ENCODE data around the gene MS4A12. TPM values are rescaled to one million over a fixed set of nuclear protein-coding genes. Genes with fewer than 3 reads are reported as not detected.

The MS4A12 gene
- total and polyA plus RNA-seq, 2 of the 8 experiments (the other 6 are each of a cell fraction or from before 2014, with no cell fraction given), result 0.14 to 0.39 TPM

- no peak overlapping the region for H2BK5ac ChIP-seq (ENCODE audit: low read depth, low read length)
- H2BK12ac ChIP-seq (ENCODE audit: low read depth, low read length), result no peak overlapping the region
- no peak overlapping the region for H2AFZ ChIP-seq (ENCODE audit: low read length)
- H3K14ac ChIP-seq (ENCODE audit: insufficient read length), result no peak overlapping the region
- H3K36me3 ChIP-seq (ENCODE audit: control insufficient read depth in 2 of 4, insufficient read depth in 4 of 4, low read length in 3 of 4), result no peaks in the 10 kb centered on the region
- H3K23me2 ChIP-seq (ENCODE audit: low read depth, low read length), result no peaks in the 10 kb centered on the region
- H4K8ac ChIP-seq (ENCODE audit: extremely low read depth, insufficient read depth, low read length), result no peak overlapping the region
- POLR2A ChIA-PET (ENCODE audit: partially characterized antibody), result no interaction called here
- DNase-seq (ENCODE audit: low read depth in 1 of 2, low spot score in 2 of 2), result no peak
- no peak overlapping the region for H4K5ac ChIP-seq (ENCODE audit: insufficient read length, low read depth, low read length)
- peaks cover 2 to 12% of the 10 kb centered on the region in 2 experiments; a peak in 3 of 4 replicates for H3K9me3 ChIP-seq (ENCODE audit: insufficient read depth in 2 of 2, low read depth in 1 of 2, low read length in 1 of 2)
- no peak overlapping the region for H2BK20ac ChIP-seq (ENCODE audit: low read length)
- H3K4ac ChIP-seq (replicated peaks; ENCODE audit: insufficient read length, low read depth, low read length), result no peak overlapping the region
- no peak overlapping the region for H3K23ac ChIP-seq (ENCODE audit: insufficient read length)
- no peak overlapping the region for H2BK120ac ChIP-seq (replicated peaks; ENCODE audit: low read depth, low read length)
- H4K91ac ChIP-seq (replicated peaks; ENCODE audit: insufficient read length, low read length), result no peak overlapping the region
- no peak overlapping the region for H3K4me3 ChIP-seq (ENCODE audit: extremely low read depth in 1 of 4, insufficient read depth in 2 of 4, low read depth in 3 of 4, low read length in 4 of 4)
- H2BK15ac ChIP-seq (ENCODE audit: low read length), result no peak overlapping the region
- H3K4me2 ChIP-seq (ENCODE audit: insufficient read depth in 1 of 2, low read depth in 2 of 2, low read length in 2 of 2), result no peak overlapping the region
- no peak overlapping the region for H3K18ac ChIP-seq (ENCODE audit: extremely low read depth, low read length)
- H3K79me1 ChIP-seq (ENCODE audit: low read depth, low read length), result no peaks in the 10 kb centered on the region
- no peak overlapping the region for H2AK5ac ChIP-seq (ENCODE audit: low read depth, low read length)
- H3K79me2 ChIP-seq (ENCODE audit: control insufficient read depth in 1 of 2, insufficient read depth in 2 of 2, low read length in 2 of 2), result no peaks in the 10 kb centered on the region
- no peak overlapping the region for H3K9ac ChIP-seq (replicated peaks in 1 of 4; ENCODE audit: extremely low read depth in 1 of 4, low read depth in 3 of 4, low read length in 3 of 4)
- H3K4me1 ChIP-seq (replicated peaks in 1 of 4; ENCODE audit: control insufficient read depth in 3 of 4, insufficient read depth in 4 of 4, low read length in 3 of 4), result no peaks in the 10 kb centered on the region
- H4K20me1 ChIP-seq (replicated peaks in 1 of 2; ENCODE audit: control insufficient read depth in 1 of 2, insufficient read depth in 2 of 2, low read length in 2 of 2), result no peaks in the 10 kb centered on the region
- FAIRE-seq, result no peak
- CTCF ChIA-PET (ENCODE audit: partially characterized antibody), result interaction anchor here (0.9 to 1.0 kb wide), 2 partner anchors 11 to 182 kb away, joined by 3 read pairs; no protein-coding TSS in a partner anchor
- H3K27me3 ChIP-seq (replicated peaks in 1 of 4; ENCODE audit: control insufficient read depth in 3 of 4, extremely low read depth in 1 of 4, insufficient read depth in 3 of 4, low read length in 3 of 4), result no peaks in the 10 kb centered on the region
- no peak overlapping the region for H3K56ac ChIP-seq (replicated peaks; ENCODE audit: insufficient read length, low read depth, low read length)
- H3K27ac ChIP-seq (ENCODE audit: low read depth, low read length), result no peak overlapping the region
- TF ChIP-seq ASH2L (IDR thresholded peaks at IDR 0.05; ENCODE audit: low read length) (no peak), RFX5 (IDR thresholded peaks at IDR 0.05; ENCODE audit: borderline replicate concordance, low read depth, low read length) (no peak), POLR2A (IDR thresholded peaks at IDR 0.05; ENCODE audit: control extremely low read depth in 1 of 2, low read depth in 2 of 2, low read length in 2 of 2) (no peak), YY1 (IDR thresholded peaks at IDR 0.05; ENCODE audit: low read depth, low read length) (no peak), KDM1A (IDR thresholded peaks at IDR 0.05; ENCODE audit: borderline replicate concordance, low read length) (no peak), SUZ12 (IDR thresholded peaks at IDR 0.05; ENCODE audit: low read length) (no peak), RNF2 (IDR thresholded peaks at IDR 0.05; ENCODE audit: borderline replicate concordance, low read depth, low read length, missing control alignments, poor library complexity, severe bottlenecking) (no peak), JUND (IDR thresholded peaks at IDR 0.05; ENCODE audit: low read length) (no peak), SIX5 (IDR thresholded peaks at IDR 0.05; ENCODE audit: low read depth, low read length) (no peak), GABPA (IDR thresholded peaks at IDR 0.05; ENCODE audit: borderline replicate concordance, insufficient read depth, low read length) (no peak), TBP (IDR thresholded peaks at IDR 0.05; ENCODE audit: low read depth, low read length) (no peak), RXRA (IDR thresholded peaks at IDR 0.05; ENCODE audit: insufficient read depth, low read depth, low read length) (no peak), TAF7 (optimal IDR thresholded peaks at IDR 0.05; ENCODE audit: borderline replicate concordance, low read depth, low read length) (no peak), JUN (IDR thresholded peaks at IDR 0.05; ENCODE audit: low read depth, low read length) (no peak), POU5F1 (IDR thresholded peaks at IDR 0.05; ENCODE audit: low read depth, low read length) (no peak)
Observed at GRCh38 chr11:60447846-60448245, 44.7 kb upstream of the MS4A12 start.
